Measurements from ENCODE around the gene PLEKHH3.

GRCh38 chr17:42695500-42695899 is 18.7 kb upstream of the PLEKHH3 start:
- no peak for TF ChIP-seq POLR2AphosphoS5 (IDR thresholded peaks at IDR 0.05; ENCODE audit: low read depth, low read length)
- no peak for TF ChIP-seq TAF1 (IDR thresholded peaks at IDR 0.05; ENCODE audit: low read depth, low read length)
